ENCODE data around the gene SLIT3. TPM values are rescaled to one million over a fixed set of nuclear protein-coding genes. Genes with fewer than 3 reads are reported as not detected.

The SLIT3 gene
- total and polyA plus RNA-seq, 9 of the 15 experiments (the other 6 are each of a cell fraction or from before 2014, with no cell fraction given) = 0.01 to 0.04 TPM; not detected in 7

DNA sequence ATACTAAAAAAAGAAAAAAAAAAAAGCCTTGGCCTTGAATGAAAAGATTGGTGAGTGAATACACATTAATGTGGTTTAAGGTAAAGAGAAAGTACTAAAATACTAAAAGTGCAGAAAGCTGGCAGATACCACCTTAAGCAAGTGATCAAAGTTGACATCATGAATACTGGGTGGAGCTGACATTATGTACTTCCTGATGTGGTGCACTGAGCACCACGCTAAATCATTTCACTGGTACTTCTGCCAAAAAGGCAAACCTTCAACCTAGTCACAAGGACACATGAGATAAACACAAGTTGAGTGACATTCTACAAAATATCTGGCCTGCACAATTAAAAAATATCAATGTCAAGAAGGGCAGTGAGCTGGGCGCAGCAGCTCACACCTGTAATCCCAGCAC is 687.9 kb downstream of the SLIT3 start:
- FAIRE-seq (no peak), ATAC-seq (no peak), DNase-seq (ENCODE audit: extremely low read depth in 1 of 4, low spot score in 3 of 4) (no peak)
- Histone ChIP-seq H3K4me1 (replicated peaks in 1 of 2; ENCODE audit: control insufficient read depth in 2 of 2, insufficient read depth in 2 of 2, low read length in 2 of 2) (no peaks in the 10 kb centered on the region), H2AFZ (ENCODE audit: low read depth, low read length) (no peak overlapping the region), H3K9me3 (replicated peaks; ENCODE audit: control insufficient read depth, insufficient read depth, low read depth, low read length) (no peaks in the 10 kb centered on the region), H3K36me3 (ENCODE audit: control insufficient read depth, insufficient read depth, low read length) (no peaks in the 10 kb centered on the region), H3K9me1 (ENCODE audit: control insufficient read depth, insufficient read depth, low read length) (no peaks in the 10 kb centered on the region), H3K27me3 (ENCODE audit: control insufficient read depth in 2 of 2, insufficient read depth in 2 of 2, low read length in 2 of 2) (peaks cover 17 to 32% of the 10 kb centered on the region in 2 experiments), H3K9ac (ENCODE audit: insufficient read depth in 1 of 2, low read depth in 2 of 2, low read length in 2 of 2) (no peak overlapping the region), H3K27ac (ENCODE audit: extremely low read depth, low read depth, low read length) (no peak overlapping the region), H3K79me2 (ENCODE audit: control insufficient read depth, insufficient read depth, low read length) (no peaks in the 10 kb centered on the region), H4K20me1 (replicated peaks; ENCODE audit: control insufficient read depth, insufficient read depth, low read length) (no peaks in the 10 kb centered on the region), H3K4me3 (no peak overlapping the region), H3K4me2 (ENCODE audit: insufficient read depth, low read length) (no peak overlapping the region)
- CTCF ChIA-PET (ENCODE audit: low intra/inter-chr PET ratio) = no interaction called here
- no TSS peak for BruUV-seq (replicated peaks)
- 0% methylated on average over 2 of the region's 2 CpGs for WGBS (ENCODE audit: insufficient coverage, low coverage, missing lambda C conversion rate)
- intact Hi-C loops (cut with micrococcal nuclease) (no loop called here), in situ Hi-C loops (cut with MboI) (no loop called here)
- POLR2A ChIA-PET = interaction anchor here (0.7 kb wide), 1 partner anchor 350 kb away, joined by 4 read pairs; no protein-coding TSS in a partner anchor
- TF ChIP-seq, protein P1, sequence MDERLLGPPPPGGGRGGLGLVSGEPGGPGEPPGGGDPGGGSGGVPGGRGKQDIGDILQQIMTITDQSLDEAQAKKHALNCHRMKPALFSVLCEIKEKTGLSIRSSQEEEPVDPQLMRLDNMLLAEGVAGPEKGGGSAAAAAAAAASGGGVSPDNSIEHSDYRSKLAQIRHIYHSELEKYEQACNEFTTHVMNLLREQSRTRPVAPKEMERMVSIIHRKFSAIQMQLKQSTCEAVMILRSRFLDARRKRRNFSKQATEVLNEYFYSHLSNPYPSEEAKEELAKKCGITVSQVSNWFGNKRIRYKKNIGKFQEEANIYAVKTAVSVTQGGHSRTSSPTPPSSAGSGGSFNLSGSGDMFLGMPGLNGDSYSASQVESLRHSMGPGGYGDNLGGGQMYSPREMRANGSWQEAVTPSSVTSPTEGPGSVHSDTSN (CRISPR knock-in tag; IDR thresholded peaks at IDR 0.05; ENCODE audit: low read depth) = no peak
- TF ChIP-seq, protein P1 (tag; conservative IDR thresholded peaks at IDR 0.05; ENCODE audit: low read depth) = 0 out of 2 replicates have a peak, but pooled peaks have one; percentile 18
- TF ChIP-seq HNRNPK (IDR thresholded peaks at IDR 0.05; ENCODE audit: low read depth, low read length, poor library complexity, severe bottlenecking) (no peak), ILF3 (IDR thresholded peaks at IDR 0.05; ENCODE audit: borderline replicate concordance) (no peak)
